HS-27A (cell line): Measurements from ENCODE around the gene SHFL.

Experiments
- DNase-seq: peaks from one replicate; pipeline ENCODE4 v3.0.0-alpha.2; 2012; ENCODE audit warnings: low read depth, missing footprints

Gene SHFL

DNA sequence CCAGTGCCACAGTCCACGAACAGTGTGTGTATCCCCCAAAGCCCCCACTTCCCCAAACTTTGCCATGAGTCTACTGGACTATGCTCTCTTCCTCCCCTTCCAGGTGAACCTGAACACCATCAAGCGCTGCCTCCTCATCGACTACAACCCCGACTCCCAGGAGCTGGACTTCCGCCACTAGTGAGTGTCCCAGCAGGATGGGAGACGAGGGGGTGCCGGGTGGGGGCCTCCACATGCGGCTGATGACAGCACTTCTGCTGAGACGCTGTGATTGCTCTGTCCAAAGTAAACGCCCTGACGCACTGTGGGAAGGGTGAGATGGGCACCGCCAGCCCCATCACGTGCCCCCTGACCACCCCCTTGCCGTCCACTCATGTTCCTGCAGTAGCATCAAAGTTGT is 23.4 kb downstream of the SHFL start:
- DNase-seq = no peak

DNA sequence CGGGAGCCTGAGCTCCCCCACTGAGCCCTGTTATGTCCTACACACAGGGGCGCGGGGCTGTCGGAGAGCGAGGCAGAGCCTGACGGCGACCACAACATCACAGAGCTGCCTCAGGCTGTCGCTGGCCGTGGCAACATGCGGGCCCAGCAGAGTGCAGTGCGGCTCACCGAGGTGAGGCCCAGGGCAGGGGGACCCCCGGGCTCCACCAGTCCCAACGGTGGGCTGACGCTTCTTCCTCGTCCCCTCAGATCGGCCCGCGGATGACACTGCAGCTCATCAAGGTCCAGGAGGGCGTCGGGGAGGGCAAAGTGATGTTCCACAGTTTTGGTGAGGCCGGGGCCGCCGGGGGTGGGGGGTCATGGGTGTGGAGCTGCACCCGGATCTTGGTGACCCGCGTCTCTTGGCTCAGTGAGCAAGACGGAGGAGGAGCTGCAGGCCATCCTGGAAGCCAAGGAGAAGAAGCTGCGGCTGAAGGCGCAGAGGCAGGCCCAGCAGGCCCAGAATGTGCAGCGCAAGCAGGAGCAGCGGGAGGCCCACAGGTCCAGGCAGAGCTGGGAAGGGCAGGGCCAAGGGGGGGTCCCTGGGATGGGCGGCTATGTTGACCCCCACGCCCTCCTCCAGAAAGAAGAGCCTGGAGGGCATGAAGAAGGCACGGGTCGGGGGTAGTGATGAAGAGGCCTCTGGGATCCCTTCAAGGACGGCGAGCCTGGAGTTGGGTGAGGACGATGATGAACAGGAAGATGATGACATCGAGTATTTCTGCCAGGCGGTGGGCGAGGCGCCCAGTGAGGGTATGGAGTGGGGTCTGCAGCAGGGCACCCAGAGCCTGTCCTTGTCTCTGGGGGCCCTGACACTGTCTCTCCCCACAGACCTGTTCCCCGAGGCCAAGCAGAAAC is 24.2 kb downstream of the SHFL start:
- no peak for DNase-seq

DNA sequence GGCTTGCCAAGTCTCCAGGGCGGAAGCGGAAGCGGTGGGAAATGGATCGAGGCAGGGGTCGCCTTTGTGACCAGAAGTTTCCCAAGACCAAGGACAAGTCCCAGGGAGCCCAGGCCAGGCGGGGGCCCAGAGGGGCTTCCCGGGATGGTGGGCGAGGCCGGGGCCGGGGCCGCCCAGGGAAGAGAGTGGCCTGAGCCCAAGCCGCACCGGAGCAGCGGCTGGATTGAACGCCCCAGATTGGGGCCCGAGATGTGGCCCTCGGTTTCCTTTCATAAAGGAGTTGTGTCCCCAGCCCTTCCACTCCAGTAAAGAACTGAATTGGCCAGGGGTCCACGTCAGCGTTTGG is 24.8 kb downstream of the SHFL start:
- DNase-seq = no peak

GRCh38 chr19:10111405-10111811 is 25.3 kb downstream of the SHFL start, which contains the start of gene P2RY11:
P2RY11 (plus strand) TSS chr19:10111693; CDS start chr19:10111722, 29 bp downstream.
- DNase-seq = no peak

- DNase-seq = no peak
These were observed 26.1 kb downstream of the SHFL start for GRCh38 chr19:10112037-10112761.

GRCh38 chr19:10112895-10113591 is 26.9 kb downstream of the SHFL start:
- DNase-seq = no peak

- DNase-seq = no peak
These were observed 27.5 kb downstream of the SHFL start for GRCh38 chr19:10113592-10113963.

GRCh38 chr19:10113964-10114650 is 28.0 kb downstream of the SHFL start:
- DNase-seq = no peak

DNA sequence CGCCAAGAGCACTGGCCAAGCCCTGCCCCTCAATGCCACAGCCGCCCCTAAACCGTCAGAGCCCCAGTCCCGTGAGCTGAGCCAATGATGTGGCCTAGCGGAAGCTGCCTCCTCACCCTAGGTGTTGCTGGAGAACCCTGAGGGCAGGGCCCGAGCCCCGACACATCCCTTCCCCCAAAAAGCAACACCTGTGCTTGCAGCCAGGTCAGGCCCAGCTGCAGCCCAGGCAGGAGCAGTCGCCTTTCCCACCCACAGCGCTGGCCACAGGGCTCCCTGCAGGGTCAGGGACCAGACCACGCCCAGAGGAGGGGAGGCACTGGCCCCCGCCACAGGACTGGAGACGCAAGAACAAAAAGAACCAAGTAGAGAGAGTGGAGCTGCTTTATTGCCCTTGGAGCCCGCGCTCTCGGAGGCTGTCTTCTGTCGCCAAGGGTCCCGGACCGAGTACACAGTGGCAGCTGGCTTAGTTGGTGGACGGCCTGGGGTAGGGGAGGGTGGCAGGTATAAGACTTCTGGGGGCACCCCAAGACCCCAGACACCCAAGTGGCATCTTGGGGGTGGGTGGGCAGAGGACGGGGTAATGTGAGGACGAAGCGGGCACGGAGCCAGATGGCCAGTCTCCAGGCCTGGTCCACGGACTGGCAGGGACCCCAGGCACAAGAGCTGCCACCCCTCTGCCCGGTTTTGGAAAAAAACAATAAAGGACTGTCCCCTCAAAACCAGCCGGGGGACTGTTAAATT is 28.7 kb downstream of the SHFL start:
- no peak for DNase-seq

GRCh38 chr19:10115392-10116084 is 29.4 kb downstream of the SHFL start:
- DNase-seq = no peak

DNA sequence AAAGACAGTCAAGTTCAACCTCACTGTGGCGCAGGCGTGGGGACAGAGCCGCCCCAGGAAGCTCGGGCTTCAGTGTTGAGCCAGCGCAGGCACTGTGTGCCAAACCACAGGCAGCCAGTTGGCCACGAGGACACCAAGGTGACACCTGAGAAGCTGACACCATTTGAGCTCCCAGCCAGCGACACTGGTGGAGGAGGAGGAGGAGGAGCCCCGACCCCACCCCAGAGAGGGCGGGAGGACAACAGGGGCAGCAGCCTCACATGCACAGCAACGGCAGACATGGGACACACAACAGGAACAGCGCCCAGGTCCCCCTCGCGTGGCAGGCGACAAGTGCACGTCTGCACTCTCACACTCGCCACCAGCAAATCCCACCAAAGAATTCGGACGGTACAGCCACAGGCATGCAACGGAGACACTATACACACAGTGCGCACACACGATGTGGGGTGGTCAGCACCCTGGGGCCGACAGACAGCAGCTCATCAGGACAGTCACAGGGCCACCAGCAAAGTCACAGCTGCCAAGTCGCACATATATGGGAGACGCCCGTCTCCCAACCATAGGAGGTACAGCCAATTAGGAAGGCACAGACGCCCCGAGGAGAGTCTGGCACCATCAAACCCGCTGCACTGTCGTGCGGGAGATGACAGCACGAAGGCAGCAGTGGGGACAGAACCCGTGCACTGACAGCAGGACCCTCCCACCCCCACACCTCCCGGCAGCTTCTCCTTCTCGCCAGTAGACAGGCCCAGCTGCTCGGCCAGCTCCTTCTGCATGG is 30.2 kb downstream of the SHFL start:
- DNase-seq = no peak

DNA sequence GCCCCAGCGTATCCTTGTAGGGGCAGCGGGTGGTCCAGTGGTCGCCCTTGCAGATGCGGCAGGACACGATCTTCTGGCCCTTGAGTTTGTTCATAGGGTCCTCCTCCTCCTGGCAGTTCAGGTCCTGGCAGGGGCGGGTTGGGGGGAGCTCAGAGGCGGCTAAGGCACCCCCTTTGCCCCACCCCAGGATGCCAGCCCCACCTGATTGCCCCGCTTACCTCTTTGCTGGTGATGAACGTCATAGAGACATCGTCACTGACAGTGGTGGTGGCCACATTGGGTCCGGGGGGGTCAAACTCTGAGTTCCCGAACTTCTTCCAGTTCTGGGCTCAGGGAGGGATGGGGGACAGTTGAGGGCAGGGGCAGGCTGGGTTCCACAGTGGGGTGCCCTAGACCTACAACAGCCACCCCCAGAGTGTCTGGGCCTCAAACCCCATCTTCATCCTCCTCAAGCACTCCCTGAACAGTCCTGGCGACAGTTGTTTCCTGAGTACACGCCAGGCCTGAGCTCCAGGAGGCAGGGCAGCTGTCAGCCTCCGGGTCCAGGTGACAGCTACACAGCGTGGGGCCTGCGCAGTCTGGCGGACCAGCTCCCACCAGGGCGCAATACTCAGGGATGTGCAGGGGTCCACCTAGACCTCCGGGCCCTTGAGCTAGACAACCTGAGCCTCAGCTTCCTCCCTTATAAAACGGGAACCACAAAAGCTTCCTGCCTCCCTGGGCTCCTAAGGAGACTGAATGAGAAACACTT is 30.9 kb downstream of the SHFL start:
- DNase-seq = no peak

GRCh38 chr19:10118960-10119359 is 32.8 kb downstream of the SHFL start:
- no peak for DNase-seq

DNA sequence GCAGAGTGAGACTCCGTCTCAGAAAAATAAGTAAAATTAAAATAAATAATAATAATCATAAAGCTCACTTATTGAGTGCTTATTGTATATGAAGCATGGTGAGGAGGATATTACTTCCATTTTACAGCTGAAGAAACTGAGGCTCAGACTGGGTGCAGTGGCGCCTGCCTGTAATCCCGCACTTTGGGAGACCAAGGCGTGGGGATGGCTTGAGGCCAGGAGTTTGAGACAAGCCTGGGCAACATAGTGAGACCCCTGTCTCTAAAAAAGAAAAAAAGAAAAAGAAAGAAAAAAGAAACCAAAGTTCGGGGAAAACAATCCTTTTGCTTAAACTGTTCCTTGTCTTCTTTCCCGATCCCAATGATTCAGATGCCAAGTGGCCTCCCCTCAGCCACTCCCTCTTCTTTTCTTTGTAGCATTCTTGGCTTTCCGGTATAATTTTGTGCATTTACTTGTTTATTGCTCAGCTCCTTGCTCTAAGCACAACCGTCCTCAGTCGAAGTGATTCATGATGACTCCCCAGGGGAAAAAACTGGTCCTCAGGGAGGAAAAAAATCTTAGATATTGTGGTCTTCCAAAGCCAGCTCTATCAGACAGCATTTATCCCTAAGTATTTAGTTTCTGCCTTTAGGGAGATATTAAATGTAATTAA is 34.5 kb downstream of the SHFL start:
- no peak for DNase-seq

- DNase-seq = no peak
These were observed 35.9 kb downstream of the SHFL start for GRCh38 chr19:10122045-10122444.

- DNase-seq = no peak
These were observed 38.3 kb downstream of the SHFL start for GRCh38 chr19:10124429-10124828.

DNA sequence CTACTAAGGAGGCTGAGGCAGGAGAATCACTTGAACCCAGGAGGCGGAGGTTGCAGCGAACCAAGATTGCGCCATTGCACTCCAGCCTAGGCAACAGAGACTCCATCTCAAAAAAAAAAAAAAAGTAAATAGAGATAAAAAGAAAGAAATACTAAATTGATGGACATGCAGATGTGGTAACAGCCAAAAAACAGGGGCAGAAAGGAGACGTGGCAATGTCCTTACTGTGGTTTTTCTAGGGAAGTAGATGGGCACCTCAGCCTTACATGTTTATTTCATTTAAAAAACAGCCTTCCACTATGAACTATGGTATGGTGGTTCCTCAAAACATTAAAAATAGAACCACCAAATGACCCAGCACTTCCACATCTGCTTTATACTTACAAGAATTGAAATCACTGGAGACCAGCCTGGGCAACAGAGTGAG is 40.1 kb downstream of the SHFL start:
- DNase-seq = no peak

- DNase-seq = no peak
These were observed 46.8 kb downstream of the SHFL start for GRCh38 chr19:10132905-10133304.

DNA sequence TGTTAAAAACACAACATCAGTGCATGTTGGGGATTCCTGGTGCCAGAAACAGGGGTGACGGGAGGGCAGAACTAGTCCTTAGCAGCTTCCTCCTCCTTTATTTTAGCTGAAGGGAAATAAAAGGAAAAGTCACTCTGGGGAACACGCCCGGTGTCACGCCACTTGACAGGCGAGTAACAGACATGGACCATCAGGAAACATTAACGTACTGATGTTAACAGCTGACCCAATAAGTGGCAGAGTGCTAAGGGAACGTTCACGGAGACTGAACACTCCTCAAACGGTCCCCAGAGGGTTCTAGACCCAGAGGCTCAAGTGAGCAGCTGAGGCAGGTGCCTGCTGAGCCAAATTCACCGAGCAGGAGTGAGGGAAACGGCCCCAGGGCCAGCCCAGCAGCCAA is 47.5 kb downstream of the SHFL start:
- no peak for DNase-seq
